AG04450 (cell line): ENCODE results near the gene TMBIM6. TPM values are rescaled to one million over a fixed set of nuclear protein-coding genes. Genes with fewer than 3 reads are reported as not detected.
A peak's percentile ranks its signal among the peaks of the same experiment; 100 is the strongest.

Experiments
- CTCF ChIA-PET: fragments of 300-600, 350-600 bp; formaldehyde crosslinking; extraction: SDS; loops from one replicate; lab custom pipeline; 2022; ENCODE audit warnings: antibody characterized with exemption, inconsistent platforms; lab: Charles Lee
- POLR2A ChIA-PET: fragments of 350-600 bp; formaldehyde crosslinking; extraction: SDS; loops from one replicate; lab custom pipeline; 2021; ENCODE audit warnings: antibody characterized with exemption, inconsistent platforms; lab: Yijun Ruan, JAX
- DNase-seq: peaks from one replicate; pipeline ENCODE4 v3.0.0-alpha.2; 2011; ENCODE audit warnings: low read depth, low spot score
- H3K27ac ChIP-seq: one replicate; pipeline ENCODE4 v1.5.1; 2012; ENCODE audit warnings: low read depth, low read length, control low read depth
- H3K27me3 ChIP-seq: one replicate; pipeline ENCODE4 v1.6.0; 2012; ENCODE audit warnings: low read length; ENCODE audit not compliant: control insufficient read depth, insufficient read depth
- H3K4me3 ChIP-seq: 2 replicates; pipeline ENCODE4 v1.5.1; 2011; ENCODE audit warnings: mild to moderate bottlenecking, low read depth, low read length, control low read depth
- H3K9me3 ChIP-seq: 2 replicates; pipeline ENCODE4 v1.5.1; 2012; ENCODE audit warnings: low read length; ENCODE audit not compliant: control insufficient read depth, insufficient read depth
- polyA plus RNA-seq: library from polyadenylated mRNA; depleted of rRNA; stranded (reverse); fragments of >200 nt; gene quantifications from 2 replicates; pipeline ENCODE4 v1.2.3, GENCODE V29; 2011
- TF ChIP-seq, protein P1 (sequence below): IDR thresholded peaks from 2 replicates; pipeline ENCODE4 v1.5.1; 2011; ENCODE audit warnings: low read depth, low read length, control low read depth, inconsistent platforms

Gene TMBIM6
- polyA plus RNA-seq, 1 experiment: 906 TPM

GRCh38 chr12:49697808-49698207 is 43.5 kb upstream of the TMBIM6 start:
- H3K4me3 ChIP-seq: no peak overlapping the region
- CTCF ChIA-PET: interaction anchor here (1.4 to 1.8 kb wide), 2 partner anchors 10 to 53 kb away, joined by 6 to 11 read pairs; no protein-coding TSS in a partner anchor
- no peak overlapping the region for H3K27ac ChIP-seq
- TF ChIP-seq, protein P1, sequence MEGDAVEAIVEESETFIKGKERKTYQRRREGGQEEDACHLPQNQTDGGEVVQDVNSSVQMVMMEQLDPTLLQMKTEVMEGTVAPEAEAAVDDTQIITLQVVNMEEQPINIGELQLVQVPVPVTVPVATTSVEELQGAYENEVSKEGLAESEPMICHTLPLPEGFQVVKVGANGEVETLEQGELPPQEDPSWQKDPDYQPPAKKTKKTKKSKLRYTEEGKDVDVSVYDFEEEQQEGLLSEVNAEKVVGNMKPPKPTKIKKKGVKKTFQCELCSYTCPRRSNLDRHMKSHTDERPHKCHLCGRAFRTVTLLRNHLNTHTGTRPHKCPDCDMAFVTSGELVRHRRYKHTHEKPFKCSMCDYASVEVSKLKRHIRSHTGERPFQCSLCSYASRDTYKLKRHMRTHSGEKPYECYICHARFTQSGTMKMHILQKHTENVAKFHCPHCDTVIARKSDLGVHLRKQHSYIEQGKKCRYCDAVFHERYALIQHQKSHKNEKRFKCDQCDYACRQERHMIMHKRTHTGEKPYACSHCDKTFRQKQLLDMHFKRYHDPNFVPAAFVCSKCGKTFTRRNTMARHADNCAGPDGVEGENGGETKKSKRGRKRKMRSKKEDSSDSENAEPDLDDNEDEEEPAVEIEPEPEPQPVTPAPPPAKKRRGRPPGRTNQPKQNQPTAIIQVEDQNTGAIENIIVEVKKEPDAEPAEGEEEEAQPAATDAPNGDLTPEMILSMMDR: no peak
- no peaks in the 10 kb centered on the region for H3K9me3 ChIP-seq
- POLR2A ChIA-PET: interaction anchor here (0.7 kb wide), 1 partner anchor 566 kb away, joined by 3 read pairs; the partner anchor contains the start of gene TUBA1B
- no peaks in the 10 kb centered on the region for H3K27me3 ChIP-seq
- DNase-seq: no peak

- Histone ChIP-seq H3K27me3 (no peaks in the 10 kb centered on the region), H3K9me3 (no peaks in the 10 kb centered on the region), H3K27ac (peak overlapping the region; percentile 73), H3K4me3 (no peak overlapping the region)
- POLR2A ChIA-PET: interaction anchor here (1.6 kb wide), 1 partner anchor 26 kb away, joined by 4 read pairs; no protein-coding TSS in a partner anchor
- TF ChIP-seq, protein P1: no peak
- CTCF ChIA-PET: interaction anchor here (0.8 kb wide), 1 partner anchor 9 kb away, joined by 6 read pairs; no protein-coding TSS in a partner anchor
- DNase-seq: no peak
Measured at GRCh38 chr12:49698619-49699545, 42.5 kb upstream of the TMBIM6 start.

GRCh38 chr12:49702009-49702408 is 39.3 kb upstream of the TMBIM6 start:
- no peaks in the 10 kb centered on the region for H3K27me3 ChIP-seq
- no peak for DNase-seq
- no peak overlapping the region for H3K4me3 ChIP-seq
- ChIA-PET POLR2A (no interaction called here), CTCF (interaction anchor here (9.0 kb wide), 1 partner anchor 65 kb away, joined by 64 read pairs; no protein-coding TSS in a partner anchor)
- H3K9me3 ChIP-seq: no peaks in the 10 kb centered on the region; the same call in 1 of the 2 replicates
- TF ChIP-seq, protein P1: no peak
- H3K27ac ChIP-seq: no peak overlapping the region

- DNase-seq: no peak
- Histone ChIP-seq H3K4me3 (no peak overlapping the region), H3K9me3 (no peaks in the 10 kb centered on the region; the same call in 1 of the 2 replicates), H3K27ac (peak overlapping the region; percentile 33), H3K27me3 (no peaks in the 10 kb centered on the region)
- TF ChIP-seq, protein P1: no peak
- POLR2A ChIA-PET: interaction anchor here (1.2 to 1.7 kb wide), 3 partner anchors 29 to 126 kb away, joined by 3 to 8 read pairs (median 4); partner anchors contain the start of gene NCKAP5L
- CTCF ChIA-PET: interaction anchor here (1.2 to 9.0 kb wide), 4 partner anchors 29 to 74 kb away, joined by 3 to 64 read pairs (median 14); partner anchors contain the start of gene TMBIM6
Measured at GRCh38 chr12:49702676-49703215, 38.6 kb upstream of the TMBIM6 start.
